Thyroid gland (tissue), 4 donors: ENCODE data around the gene CHRDL2. TPM values are rescaled to one million over a fixed set of nuclear protein-coding genes. Genes with fewer than 3 reads are reported as not detected.

Experiments
- DNase-seq, 2 donors: peaks; one replicate each; pipeline ENCODE4 v3.0.0-alpha.2; 2019
- H3K27ac ChIP-seq, 3 donors: fragments of 200-600 bp; sonication (generic); 1 replicate in 2 of 3; 2 replicates in 1 of 3; pipeline ENCODE4 v1.5.1; 2016 to 2019; ENCODE audit warnings: mild to moderate bottlenecking in 1 of 3, moderate library complexity in 1 of 3
- H3K27me3 ChIP-seq: fragments of 200-600 bp; sonication (generic); one replicate; pipeline ENCODE4 v1.5.1; 2019
- H3K36me3 ChIP-seq, 2 donors: fragments of 200-600 bp; sonication (generic); one replicate each; pipeline ENCODE4 v1.5.1; 2016 to 2019
- H3K4me1 ChIP-seq, 2 donors: fragments of 200-600 bp; sonication (generic); one replicate each; pipeline ENCODE4 v1.5.1; 2017 to 2019
- H3K4me3 ChIP-seq, 3 donors: fragments of 200-600 bp; sonication (generic); replicated peaks in 1 of 3; 1 replicate in 2 of 3; 2 replicates in 1 of 3; pipeline ENCODE4 v1.5.1; 2016; ENCODE audit warnings: mild to moderate bottlenecking in 1 of 3
- H3K9me3 ChIP-seq: fragments of 200-600 bp; sonication (generic); one replicate; pipeline ENCODE4 v1.5.1; 2017
- CTCF ChIP-seq, 6 experiments: fragments of 200-600 bp in 3 of 6; fragments of 450-650 bp in 3 of 6; sonication (generic) in 3 of 6; IDR thresholded peaks; one replicate each; pipeline ENCODE4 v1.5.1; 2016 to 2019; ENCODE audit warnings: antibody characterized with exemption in 6 of 6, mild to moderate bottlenecking in 2 of 6, inconsistent platforms in 1 of 6, moderate library complexity in 1 of 6
- POLR2A ChIP-seq, 2 donors: fragments of 450-650 bp; IDR thresholded peaks; one replicate each; pipeline ENCODE4 v1.6.1; 2017; ENCODE audit warnings: antibody characterized with exemption in 2 of 2, mild to moderate bottlenecking in 2 of 2, moderate library complexity in 1 of 2
- WGBS, 2 donors: methylation state at CpG; one replicate each; pipeline ENCODE4 v1.1.5; 2017; 5-methylcytosine and 5-hydroxymethylcytosine counted together
- intact Hi-C: fragments of 100-400 bp; cut with DNase I; formaldehyde crosslinking; loops from one replicate; pipeline ENCODE4 v1.15.1; 2023
- total RNA-seq, 4 donors: library from RNA; depleted of rRNA; stranded (reverse); fragments of >200 nt; gene quantifications; one replicate each; pipeline ENCODE4 v1.2.3, GENCODE V29; 2016

Gene CHRDL2
- total RNA-seq, 4 donors from 2014 or later, result not detected

GRCh38 chr11:74682731-74683278 is 48.4 kb downstream of the CHRDL2 start:
- intact Hi-C loops, result no loop called here
- no peak for TF ChIP-seq POLR2A (IDR thresholded peaks at IDR 0.05)
- TF ChIP-seq CTCF (IDR thresholded peaks at IDR 0.05), result no peak
- Histone ChIP-seq H3K36me3 (no peaks in the 10 kb centered on the region), H3K4me1 (peaks cover 19 to 36% of the 10 kb centered on the region in 2 donors), H3K27ac (no peak overlapping the region), H3K27me3 (no peaks in the 10 kb centered on the region), H3K4me3 (peak overlapping the region in 1 of 3 donors; percentile 32), H3K9me3 (no peaks in the 10 kb centered on the region)
- 81 to 90% methylated on average over 14 of the region's 14 CpGs for WGBS, 2 donors
- no peak for DNase-seq

- DNase-seq, result peak; percentile 75 to 82
- Histone ChIP-seq H3K4me1 (peaks cover 19 to 36% of the 10 kb centered on the region in 2 donors), H3K27ac (peak overlapping the region; percentile 6 to 48 (median 33)), H3K9me3 (no peaks in the 10 kb centered on the region), H3K36me3 (no peaks in the 10 kb centered on the region), H3K27me3 (no peaks in the 10 kb centered on the region), H3K4me3 (no peak overlapping the region)
- intact Hi-C loops, result no loop called here
- TF ChIP-seq POLR2A (IDR thresholded peaks at IDR 0.05), result no peak
- TF ChIP-seq CTCF (IDR thresholded peaks at IDR 0.05), result no peak
- WGBS, 2 donors, result 81 to 82% methylated on average over 10 to 12 of the region's 12 CpGs
Measured at GRCh38 chr11:74681686-74682651, 49.3 kb downstream of the CHRDL2 start.

GRCh38 chr11:74680703-74681531 is 50.3 kb downstream of the CHRDL2 start:
- intact Hi-C loops, result no loop called here
- no peaks in the 10 kb centered on the region for H3K36me3 ChIP-seq
- peak; percentile 27 to 29 for DNase-seq
- no peak for TF ChIP-seq POLR2A (IDR thresholded peaks at IDR 0.05)
- no peak for TF ChIP-seq CTCF (IDR thresholded peaks at IDR 0.05)
- H3K4me1 ChIP-seq, result peaks cover 19 to 36% of the 10 kb centered on the region in 2 donors
- no peaks in the 10 kb centered on the region for H3K27me3 ChIP-seq
- no peak overlapping the region for H3K4me3 ChIP-seq
- 80 to 95% methylated on average over 4 to 16 of the region's 18 CpGs for WGBS, 2 donors
- no peaks in the 10 kb centered on the region for H3K9me3 ChIP-seq
- no peak overlapping the region for H3K27ac ChIP-seq

GRCh38 chr11:74680035-74680671 is 51.1 kb downstream of the CHRDL2 start:
- Histone ChIP-seq H3K4me3 (no peak overlapping the region), H3K27me3 (no peaks in the 10 kb centered on the region), H3K36me3 (no peaks in the 10 kb centered on the region), H3K27ac (no peak overlapping the region), H3K4me1 (peaks cover 19 to 36% of the 10 kb centered on the region in 2 donors), H3K9me3 (no peaks in the 10 kb centered on the region)
- DNase-seq, result no peak
- WGBS, 2 donors, result 92 to 94% methylated on average over 9 of the region's 9 CpGs
- intact Hi-C loops, result no loop called here
- TF ChIP-seq POLR2A (IDR thresholded peaks at IDR 0.05), result no peak

GRCh38 chr11:74679513-74679865 is 51.7 kb downstream of the CHRDL2 start:
- no peak for DNase-seq
- intact Hi-C loops, result no loop called here
- Histone ChIP-seq H3K9me3 (no peaks in the 10 kb centered on the region), H3K4me1 (peaks cover 19 to 31% of the 10 kb centered on the region in 2 donors), H3K36me3 (no peaks in the 10 kb centered on the region), H3K4me3 (no peak overlapping the region), H3K27ac (no peak overlapping the region), H3K27me3 (no peaks in the 10 kb centered on the region)
- WGBS, 2 donors, result 86 to 96% methylated on average over 1 to 3 of the region's 3 CpGs
- no peak for TF ChIP-seq CTCF (IDR thresholded peaks at IDR 0.05)
- TF ChIP-seq POLR2A (IDR thresholded peaks at IDR 0.05), result no peak
